Measurements from ENCODE around the gene RERE.

- TF ChIP-seq, protein P1, sequence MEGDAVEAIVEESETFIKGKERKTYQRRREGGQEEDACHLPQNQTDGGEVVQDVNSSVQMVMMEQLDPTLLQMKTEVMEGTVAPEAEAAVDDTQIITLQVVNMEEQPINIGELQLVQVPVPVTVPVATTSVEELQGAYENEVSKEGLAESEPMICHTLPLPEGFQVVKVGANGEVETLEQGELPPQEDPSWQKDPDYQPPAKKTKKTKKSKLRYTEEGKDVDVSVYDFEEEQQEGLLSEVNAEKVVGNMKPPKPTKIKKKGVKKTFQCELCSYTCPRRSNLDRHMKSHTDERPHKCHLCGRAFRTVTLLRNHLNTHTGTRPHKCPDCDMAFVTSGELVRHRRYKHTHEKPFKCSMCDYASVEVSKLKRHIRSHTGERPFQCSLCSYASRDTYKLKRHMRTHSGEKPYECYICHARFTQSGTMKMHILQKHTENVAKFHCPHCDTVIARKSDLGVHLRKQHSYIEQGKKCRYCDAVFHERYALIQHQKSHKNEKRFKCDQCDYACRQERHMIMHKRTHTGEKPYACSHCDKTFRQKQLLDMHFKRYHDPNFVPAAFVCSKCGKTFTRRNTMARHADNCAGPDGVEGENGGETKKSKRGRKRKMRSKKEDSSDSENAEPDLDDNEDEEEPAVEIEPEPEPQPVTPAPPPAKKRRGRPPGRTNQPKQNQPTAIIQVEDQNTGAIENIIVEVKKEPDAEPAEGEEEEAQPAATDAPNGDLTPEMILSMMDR (IDR thresholded peaks at IDR 0.05), result no peak
- TF ChIP-seq POLR2A (IDR thresholded peaks at IDR 0.05), result no peak
Observed at GRCh38 chr1:8639148-8639547, 178.3 kb downstream of the RERE start.
